GM10847 (cell line): Measurements from ENCODE around the gene ADAMTS8.

ENCODE experiments used
- POLR2A ChIP-seq: IDR thresholded peaks from 2 replicates; pipeline ENCODE4 v1.6.1; 2011; ENCODE audit not compliant: insufficient read length; ENCODE audit errors: extremely low read depth

ADAMTS8 gene

DNA sequence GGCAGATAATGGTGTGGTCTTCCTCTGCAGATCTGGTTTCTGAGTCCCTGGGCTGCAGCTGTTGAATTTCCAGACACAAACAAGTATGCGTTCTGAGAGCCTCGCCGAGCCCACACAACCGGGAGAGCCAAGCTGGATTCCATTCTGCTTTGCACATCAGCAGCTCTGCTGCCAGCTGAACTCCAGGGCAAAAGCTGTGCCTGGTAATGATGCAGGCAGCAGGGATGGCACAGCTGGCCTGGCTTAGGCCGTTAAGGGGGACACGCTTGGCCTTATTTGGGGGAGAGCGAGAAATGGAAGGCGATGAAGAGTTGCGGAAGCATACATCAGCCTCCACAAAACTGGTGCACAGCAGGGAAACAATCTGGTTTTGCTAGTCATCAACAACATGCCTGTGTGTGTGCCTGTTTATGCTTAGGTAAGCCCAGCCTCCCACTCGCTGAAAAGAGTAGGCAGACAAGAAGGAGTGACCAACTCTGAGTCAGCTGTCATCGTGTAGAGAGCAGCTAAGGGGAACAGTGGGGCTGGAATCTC is 25.1 kb downstream of the ADAMTS8 start:
- TF ChIP-seq POLR2A, result no peak

DNA sequence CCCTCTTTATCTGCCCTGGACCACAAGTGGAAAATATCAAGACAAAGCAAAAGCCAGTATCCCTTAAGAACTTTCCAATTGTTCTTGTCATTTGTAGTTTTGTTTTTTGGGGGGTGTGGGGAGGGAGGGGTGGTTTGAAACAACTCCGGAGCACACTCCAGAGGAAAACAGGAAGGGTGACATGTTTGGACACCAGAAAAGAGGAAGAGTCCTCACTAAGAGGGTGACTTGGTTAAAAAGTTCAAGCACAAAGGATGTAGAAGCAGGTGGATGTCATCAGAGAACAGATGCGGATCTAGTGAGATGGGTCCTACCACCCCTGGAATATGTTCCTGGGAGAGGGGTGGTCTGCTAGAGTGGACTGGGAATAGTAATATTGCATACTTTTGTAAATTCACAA is 25.8 kb downstream of the ADAMTS8 start:
- TF ChIP-seq POLR2A, result no peak

- no peak for TF ChIP-seq POLR2A
Measured at GRCh38 chr11:130400781-130401483, 27.5 kb downstream of the ADAMTS8 start.

DNA sequence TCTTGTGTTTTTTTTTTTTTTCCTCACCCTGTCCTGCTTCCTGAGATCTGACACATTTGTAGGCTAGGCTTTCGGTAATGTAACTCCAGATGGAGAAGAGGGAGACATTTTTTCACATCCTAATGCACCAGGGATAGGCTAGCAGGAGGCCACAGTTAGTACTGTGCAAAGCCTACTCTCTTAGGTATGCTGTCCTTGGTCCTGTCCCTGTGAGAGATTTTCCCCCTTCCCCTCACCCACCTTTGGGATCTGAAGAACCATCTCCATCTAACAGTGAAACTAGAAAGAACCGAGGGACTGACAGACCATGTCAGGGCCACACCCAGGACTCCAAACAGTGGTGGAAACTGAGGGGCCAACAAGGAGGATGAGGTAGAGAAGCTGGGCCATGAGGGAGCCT is 29.2 kb downstream of the ADAMTS8 start:
- no peak for TF ChIP-seq POLR2A

- no peak for TF ChIP-seq POLR2A
Measured at GRCh38 chr11:130397780-130398179, 30.6 kb downstream of the ADAMTS8 start.

DNA sequence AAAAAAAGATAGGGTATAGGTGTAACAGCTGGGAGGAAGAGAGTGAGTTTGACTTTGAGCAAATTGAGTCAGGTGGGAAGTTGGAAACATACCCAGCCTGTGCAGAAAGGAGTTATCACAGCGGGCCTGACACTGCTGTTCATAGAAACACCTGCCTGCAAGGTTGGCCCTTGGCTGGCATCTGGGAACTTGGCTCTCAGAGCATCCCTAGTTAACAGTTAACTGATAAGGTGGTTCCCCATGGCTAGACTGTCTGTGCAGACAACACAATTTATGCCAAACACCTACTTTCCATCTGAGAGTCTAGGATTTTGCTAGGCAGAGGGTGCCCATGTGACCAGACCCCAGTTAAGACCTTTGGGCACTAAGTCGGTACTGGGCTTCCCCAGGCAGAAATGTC is 31.4 kb downstream of the ADAMTS8 start:
- TF ChIP-seq POLR2A, result no peak

DNA sequence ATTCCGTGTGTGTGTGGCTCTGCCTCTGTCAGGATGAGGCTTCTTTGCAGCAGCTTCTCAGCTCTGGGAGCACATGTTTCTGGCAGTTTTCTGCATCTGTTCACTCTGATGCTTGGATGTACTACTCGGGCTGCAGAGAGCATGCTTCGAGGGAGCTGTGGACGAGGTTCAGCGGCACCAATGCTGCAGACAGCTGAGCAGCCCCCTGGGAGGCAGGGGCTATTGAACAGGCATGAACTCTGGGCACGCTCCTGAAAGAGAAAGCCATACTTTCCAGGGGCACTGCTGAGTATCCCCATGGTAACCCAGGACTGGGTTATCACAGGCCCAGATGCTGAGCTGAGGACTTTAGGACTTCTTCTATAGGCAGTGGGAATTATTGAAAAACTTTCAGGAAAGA is 33.8 kb downstream of the ADAMTS8 start:
- no peak for TF ChIP-seq POLR2A

GRCh38 chr11:130391711-130392110 is 36.7 kb downstream of the ADAMTS8 start:
- TF ChIP-seq POLR2A, result no peak

DNA sequence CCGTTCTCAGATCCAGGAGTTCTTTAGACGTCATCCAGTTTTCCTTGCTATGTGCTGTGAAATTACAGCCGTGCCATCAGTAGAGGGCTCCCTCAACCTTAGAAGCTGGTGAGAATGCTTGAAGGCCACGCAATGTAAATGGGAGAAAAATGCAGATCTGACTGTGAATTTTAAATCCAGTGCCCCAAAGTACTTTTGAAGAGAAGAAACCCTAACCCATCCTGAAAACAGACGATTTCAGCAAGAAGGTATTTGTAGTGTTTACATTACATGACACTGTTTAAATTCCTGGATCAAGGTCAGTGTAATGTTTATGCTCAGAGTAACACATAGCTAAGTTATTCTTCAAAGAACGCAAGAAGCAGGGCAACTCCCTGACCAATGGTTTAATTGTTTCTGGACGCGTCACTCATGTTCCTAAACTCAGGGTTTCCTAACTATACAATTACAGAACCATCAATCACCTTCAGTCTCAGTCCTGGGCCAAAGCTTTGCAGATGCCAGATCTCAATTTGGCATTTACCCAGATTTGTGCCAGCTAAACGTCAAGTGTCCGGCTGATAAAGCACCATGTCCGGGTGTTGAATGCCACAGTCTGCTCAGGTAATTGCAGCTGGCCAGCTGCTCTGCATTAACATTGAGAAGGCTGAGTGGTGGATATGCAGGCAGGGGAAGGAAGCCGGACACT is 38.2 kb downstream of the ADAMTS8 start:
- no peak for TF ChIP-seq POLR2A

GRCh38 chr11:130389335-130389935 is 39.0 kb downstream of the ADAMTS8 start:
- no peak for TF ChIP-seq POLR2A

GRCh38 chr11:130388607-130389205 is 39.7 kb downstream of the ADAMTS8 start:
- no peak for TF ChIP-seq POLR2A

DNA sequence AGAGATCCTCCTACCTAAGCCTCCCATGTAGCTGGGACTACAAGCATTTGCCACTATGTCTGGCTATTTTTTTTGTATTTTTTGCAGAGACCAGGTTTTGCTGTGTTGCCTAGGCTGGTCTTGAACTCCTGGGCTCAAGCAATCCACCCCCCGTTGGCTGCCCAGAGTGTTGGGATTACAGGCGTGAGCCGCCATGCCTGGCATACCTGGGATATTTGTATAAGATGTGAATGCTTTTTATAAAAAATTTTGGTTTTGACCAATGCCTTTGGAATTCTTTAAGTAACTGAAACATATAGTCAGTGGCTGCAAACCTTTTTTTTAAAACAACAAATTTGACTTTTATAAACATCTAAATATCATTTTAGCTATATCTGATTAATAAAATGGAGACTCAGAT is 42.4 kb downstream of the ADAMTS8 start:
- no peak for TF ChIP-seq POLR2A

DNA sequence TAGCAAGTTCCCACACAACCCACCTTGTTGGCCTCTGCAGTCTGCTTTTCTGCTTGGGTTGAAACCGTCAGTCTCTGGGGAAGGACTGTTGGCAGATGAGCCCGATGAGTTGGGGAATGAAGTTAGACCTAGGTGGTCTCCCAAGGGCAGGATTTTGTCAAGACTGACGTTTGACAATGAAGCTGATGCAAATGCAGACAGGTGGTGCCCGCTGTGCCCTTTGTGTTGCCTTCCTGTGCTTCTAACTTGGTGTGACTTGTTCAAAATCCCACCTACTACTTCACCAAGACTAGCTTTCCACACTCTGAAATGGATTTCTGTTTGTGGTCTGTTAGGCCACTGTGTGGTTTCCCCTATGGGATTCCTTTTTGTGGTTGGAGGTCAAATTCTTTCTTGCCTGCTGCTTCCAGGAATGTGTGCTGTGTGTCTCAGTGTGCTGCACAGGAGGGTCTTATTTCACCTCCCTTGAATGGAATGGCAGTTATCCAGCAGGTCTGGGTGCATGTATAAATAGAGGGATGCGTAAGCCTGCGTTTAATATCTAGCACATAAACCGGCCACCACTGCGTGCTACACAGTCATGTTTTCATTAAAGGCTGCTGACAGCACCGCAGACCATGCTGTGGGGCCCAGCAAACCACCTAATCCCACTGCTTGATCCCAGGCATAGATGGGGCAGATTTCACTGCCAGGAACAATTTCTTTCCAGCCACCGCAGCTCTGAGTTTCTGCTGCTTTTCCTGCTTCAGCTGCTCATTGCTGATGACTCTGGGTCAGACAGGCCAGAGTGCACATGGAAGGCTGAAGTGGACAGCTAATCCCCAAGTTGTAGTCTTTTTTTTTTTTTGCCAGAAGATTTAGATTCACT is 44.8 kb downstream of the ADAMTS8 start:
- no peak for TF ChIP-seq POLR2A

GRCh38 chr11:130381317-130381716 is 47.1 kb downstream of the ADAMTS8 start:
- no peak for TF ChIP-seq POLR2A

DNA sequence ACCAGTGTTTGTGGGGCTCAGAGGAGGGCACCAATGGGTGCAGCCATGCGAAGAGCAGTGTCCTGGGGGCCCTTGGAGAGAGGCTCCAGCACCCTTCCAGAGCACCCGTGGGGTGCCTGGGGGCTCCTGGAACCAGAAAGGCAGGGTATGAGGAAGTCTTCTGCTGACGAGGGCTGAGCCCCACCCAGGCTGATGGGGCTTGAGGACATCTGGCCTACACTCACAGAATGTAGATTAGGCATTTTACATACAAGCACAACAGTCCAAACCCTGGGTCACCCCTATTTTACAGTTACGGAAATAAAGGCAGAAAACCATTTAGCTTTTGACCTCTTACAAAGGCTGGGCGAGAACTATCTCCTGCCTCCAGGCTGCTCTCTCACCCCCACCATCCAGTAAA is 47.6 kb downstream of the ADAMTS8 start:
- TF ChIP-seq POLR2A, result no peak
